Left renal cortex interstitium (tissue), 4 donors: Measurements from ENCODE around the gene SLC25A3. TPM values are rescaled to one million over a fixed set of nuclear protein-coding genes. Genes with fewer than 3 reads are reported as not detected.

Source experiments
- DNase-seq, 4 donors: peaks; one replicate each; pipeline ENCODE4 v3.0.0-alpha.2; 2013; ENCODE audit warnings: low read depth in 4 of 4, low spot score in 2 of 4, missing footprints in 1 of 4
- polyA plus RNA-seq, 4 donors: library from polyadenylated mRNA; unstranded; fragments of 120-200 nt; gene quantifications; one replicate each; pipeline ENCODE4 v1.2.1, GENCODE V29; 2013; ENCODE audit not compliant: insufficient read length in 4 of 4

Gene SLC25A3
- polyA plus RNA-seq, 4 donors = 525 to 702 (median 630) TPM

GRCh38 chr12:98653866-98654493 lies 60.5 kb downstream of the SLC25A3 start:
- DNase-seq = no peak

Other genes starting within 250 kb of the SLC25A3 start
- gene TMPO, start 78.1 kb upstream of the SLC25A3 start, polyA plus RNA-seq = 100 to 1,000 TPM; 180 to 205 (median 203) TPM
- 10 to 100 TPM; 18.6 to 26.9 (median 26.2) TPM for gene IKBIP, start 51.1 kb downstream of the SLC25A3 start, polyA plus RNA-seq
- 10 to 100 TPM; 28.0 to 41.2 (median 30.3) TPM for gene APAF1, start 51.6 kb downstream of the SLC25A3 start, polyA plus RNA-seq